ENCODE data around the gene SLC24A3. TPM values are rescaled to one million over a fixed set of nuclear protein-coding genes. Genes with fewer than 3 reads are reported as not detected.
"Not testable (repeated sequence)": the region's sequence is repeated elsewhere in the genome, so short reads cannot be mapped to it uniquely, and the experiment has no call there.

Gene SLC24A3
- total RNA-seq, 2 donors from 2014 or later, result not detected

- ATAC-seq (replicated peaks), result no peak
- H3K27me3 Mint-ChIP-seq, result peaks cover 8% of the 10 kb centered on the region
- no peak overlapping the region for H3K27ac Mint-ChIP-seq
- no peaks in the 10 kb centered on the region for H3K4me1 Mint-ChIP-seq
- H3K36me3 Mint-ChIP-seq (ENCODE audit: low read depth), result no peaks in the 10 kb centered on the region
- no peak overlapping the region for H3K4me3 Mint-ChIP-seq
- H3K9me3 Mint-ChIP-seq, result peaks cover 11% of the 10 kb centered on the region
These were observed 413.0 kb downstream of the SLC24A3 start for GRCh38 chr20:19625426-19625825.

GRCh38 chr20:19626896-19627295 is 414.5 kb downstream of the SLC24A3 start:
- H3K4me3 Mint-ChIP-seq, result no peak overlapping the region
- H3K27me3 Mint-ChIP-seq, result peaks cover 4% of the 10 kb centered on the region
- peaks cover 11% of the 10 kb centered on the region for H3K9me3 Mint-ChIP-seq
- H3K27ac Mint-ChIP-seq, result no peak overlapping the region
- H3K4me1 Mint-ChIP-seq, result no peaks in the 10 kb centered on the region
- no peaks in the 10 kb centered on the region for H3K36me3 Mint-ChIP-seq (ENCODE audit: low read depth)
- ATAC-seq (replicated peaks), result no peak

GRCh38 chr20:19628570-19629134 is 416.2 kb downstream of the SLC24A3 start:
- H3K4me3 Mint-ChIP-seq, result no peak overlapping the region
- ATAC-seq (replicated peaks), result no peak
- peaks cover 7% of the 10 kb centered on the region for H3K9me3 Mint-ChIP-seq
- no peaks in the 10 kb centered on the region for H3K36me3 Mint-ChIP-seq (ENCODE audit: low read depth)
- no peaks in the 10 kb centered on the region for H3K4me1 Mint-ChIP-seq
- no peaks in the 10 kb centered on the region for H3K27me3 Mint-ChIP-seq
- no peak overlapping the region for H3K27ac Mint-ChIP-seq

GRCh38 chr20:19631410-19631809 is 419.0 kb downstream of the SLC24A3 start:
- Mint-ChIP-seq H3K27me3 (no peaks in the 10 kb centered on the region), H3K9me3 (no peaks in the 10 kb centered on the region), H3K36me3 (ENCODE audit: low read depth) (no peaks in the 10 kb centered on the region), H3K27ac (no peak overlapping the region), H3K4me3 (no peak overlapping the region), H3K4me1 (no peaks in the 10 kb centered on the region)
- no peak for ATAC-seq (replicated peaks)

GRCh38 chr20:19633985-19634384 is 421.5 kb downstream of the SLC24A3 start:
- no peaks in the 10 kb centered on the region for H3K4me1 Mint-ChIP-seq
- no peak overlapping the region for H3K27ac Mint-ChIP-seq
- no peaks in the 10 kb centered on the region for H3K36me3 Mint-ChIP-seq (ENCODE audit: low read depth)
- no peaks in the 10 kb centered on the region for H3K27me3 Mint-ChIP-seq
- H3K4me3 Mint-ChIP-seq, result no peak overlapping the region
- ATAC-seq (replicated peaks), result no peak
- H3K9me3 Mint-ChIP-seq, result no peaks in the 10 kb centered on the region

- H3K36me3 Mint-ChIP-seq (ENCODE audit: low read depth); H3K27ac Mint-ChIP-seq; H3K9me3 Mint-ChIP-seq; ATAC-seq (replicated peaks); H3K27me3 Mint-ChIP-seq; H3K4me1 Mint-ChIP-seq; H3K4me3 Mint-ChIP-seq: not testable (repeated sequence)
These were observed 427.1 kb downstream of the SLC24A3 start for GRCh38 chr20:19639471-19640045.

- no peaks in the 10 kb centered on the region for H3K4me1 Mint-ChIP-seq
- H3K27me3 Mint-ChIP-seq, result peaks cover 4% of the 10 kb centered on the region
- ATAC-seq (replicated peaks), result no peak
- H3K36me3 Mint-ChIP-seq (ENCODE audit: low read depth), result no peaks in the 10 kb centered on the region
- H3K4me3 Mint-ChIP-seq, result no peak overlapping the region
- H3K9me3 Mint-ChIP-seq, result no peaks in the 10 kb centered on the region
- no peak overlapping the region for H3K27ac Mint-ChIP-seq
These were observed 430.4 kb downstream of the SLC24A3 start for GRCh38 chr20:19642860-19643259.

- ATAC-seq (replicated peaks), result no peak
- no peaks in the 10 kb centered on the region for H3K36me3 Mint-ChIP-seq (ENCODE audit: low read depth)
- no peaks in the 10 kb centered on the region for H3K4me1 Mint-ChIP-seq
- no peaks in the 10 kb centered on the region for H3K9me3 Mint-ChIP-seq
- H3K27me3 Mint-ChIP-seq, result peaks cover 4% of the 10 kb centered on the region
- H3K27ac Mint-ChIP-seq, result no peak overlapping the region
- H3K4me3 Mint-ChIP-seq, result no peak overlapping the region
These were observed 431.6 kb downstream of the SLC24A3 start for GRCh38 chr20:19644085-19644484.

GRCh38 chr20:19646963-19647362 is 434.5 kb downstream of the SLC24A3 start:
- Mint-ChIP-seq H3K27ac (no peak overlapping the region), H3K27me3 (peaks cover 11% of the 10 kb centered on the region), H3K9me3 (peaks cover 6% of the 10 kb centered on the region), H3K36me3 (ENCODE audit: low read depth) (no peaks in the 10 kb centered on the region), H3K4me3 (no peak overlapping the region), H3K4me1 (no peaks in the 10 kb centered on the region)
- no peak for ATAC-seq (replicated peaks)

- no peaks in the 10 kb centered on the region for H3K36me3 Mint-ChIP-seq (ENCODE audit: low read depth)
- H3K27me3 Mint-ChIP-seq, result peaks cover 11% of the 10 kb centered on the region
- H3K4me3 Mint-ChIP-seq, result no peak overlapping the region
- ATAC-seq (replicated peaks), result no peak
- H3K27ac Mint-ChIP-seq, result no peak overlapping the region
- no peaks in the 10 kb centered on the region for H3K4me1 Mint-ChIP-seq
- peaks cover 6% of the 10 kb centered on the region for H3K9me3 Mint-ChIP-seq
These were observed 435.6 kb downstream of the SLC24A3 start for GRCh38 chr20:19648024-19648423.

GRCh38 chr20:19649041-19649440 is 436.6 kb downstream of the SLC24A3 start:
- Mint-ChIP-seq H3K27ac (no peak overlapping the region), H3K9me3 (peaks cover 6% of the 10 kb centered on the region)

GRCh38 chr20:19652591-19653026 is 440.2 kb downstream of the SLC24A3 start:
- peaks cover 24% of the 10 kb centered on the region for H3K27me3 Mint-ChIP-seq
- no peaks in the 10 kb centered on the region for H3K36me3 Mint-ChIP-seq (ENCODE audit: low read depth)
- H3K27ac Mint-ChIP-seq, result no peak overlapping the region
- peaks cover 6% of the 10 kb centered on the region for H3K9me3 Mint-ChIP-seq
- H3K4me3 Mint-ChIP-seq, result no peak overlapping the region
- no peaks in the 10 kb centered on the region for H3K4me1 Mint-ChIP-seq
- no peak for ATAC-seq (replicated peaks)

More at GRCh38 chr20:19649041-19649440, 436.6 kb downstream of the SLC24A3 start:
- H3K36me3 Mint-ChIP-seq (ENCODE audit: low read depth), result no peaks in the 10 kb centered on the region
- H3K4me1 Mint-ChIP-seq, result no peaks in the 10 kb centered on the region
- ATAC-seq (replicated peaks), result no peak
- no peak overlapping the region for H3K4me3 Mint-ChIP-seq
- H3K27me3 Mint-ChIP-seq, result peaks cover 15% of the 10 kb centered on the region

- no peak overlapping the region for H3K27ac Mint-ChIP-seq
- H3K4me1 Mint-ChIP-seq, result no peaks in the 10 kb centered on the region
- H3K4me3 Mint-ChIP-seq, result no peak overlapping the region
- ATAC-seq (replicated peaks), result no peak
- H3K27me3 Mint-ChIP-seq, result peaks cover 29% of the 10 kb centered on the region
- H3K9me3 Mint-ChIP-seq, result peaks cover 6% of the 10 kb centered on the region
- H3K36me3 Mint-ChIP-seq (ENCODE audit: low read depth), result no peaks in the 10 kb centered on the region
These were observed 440.9 kb downstream of the SLC24A3 start for GRCh38 chr20:19653327-19653726.

- H3K27me3 Mint-ChIP-seq, result peaks cover 31% of the 10 kb centered on the region
- peaks cover 6% of the 10 kb centered on the region for H3K9me3 Mint-ChIP-seq
- H3K27ac Mint-ChIP-seq, result no peak overlapping the region
- ATAC-seq (replicated peaks), result no peak
- no peaks in the 10 kb centered on the region for H3K36me3 Mint-ChIP-seq (ENCODE audit: low read depth)
- H3K4me1 Mint-ChIP-seq, result no peaks in the 10 kb centered on the region
- H3K4me3 Mint-ChIP-seq, result no peak overlapping the region
These were observed 442.5 kb downstream of the SLC24A3 start for GRCh38 chr20:19654921-19655320.

- no peak for ATAC-seq (replicated peaks)
- Mint-ChIP-seq H3K27me3 (peaks cover 37% of the 10 kb centered on the region), H3K36me3 (ENCODE audit: low read depth) (no peaks in the 10 kb centered on the region), H3K4me1 (no peaks in the 10 kb centered on the region), H3K27ac (no peak overlapping the region), H3K4me3 (no peak overlapping the region), H3K9me3 (no peaks in the 10 kb centered on the region)
These were observed 445.7 kb downstream of the SLC24A3 start for GRCh38 chr20:19658137-19658536.
